ENCODE results near the gene GPRC5B.

DNA sequence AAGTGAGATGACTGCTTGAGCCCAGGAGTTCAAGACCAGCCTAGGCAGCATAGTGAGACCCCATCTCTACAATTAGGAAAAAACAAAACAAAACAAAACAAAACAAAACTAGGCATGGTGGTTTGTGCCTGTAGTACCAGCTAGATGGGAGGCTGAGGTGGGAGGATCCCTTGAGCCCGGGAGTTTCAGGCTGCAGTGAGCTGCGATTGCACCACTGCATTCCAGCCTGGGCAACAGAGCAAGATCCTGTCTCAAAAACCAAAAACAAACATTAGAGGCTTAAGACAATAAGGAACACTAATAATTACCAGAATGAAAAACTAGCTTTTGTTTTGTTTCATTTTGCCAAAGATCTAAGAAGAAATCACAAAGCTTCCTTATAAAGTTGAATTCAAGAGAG lies 69.2 kb downstream of the GPRC5B start:
- TF ChIP-seq, protein P1, sequence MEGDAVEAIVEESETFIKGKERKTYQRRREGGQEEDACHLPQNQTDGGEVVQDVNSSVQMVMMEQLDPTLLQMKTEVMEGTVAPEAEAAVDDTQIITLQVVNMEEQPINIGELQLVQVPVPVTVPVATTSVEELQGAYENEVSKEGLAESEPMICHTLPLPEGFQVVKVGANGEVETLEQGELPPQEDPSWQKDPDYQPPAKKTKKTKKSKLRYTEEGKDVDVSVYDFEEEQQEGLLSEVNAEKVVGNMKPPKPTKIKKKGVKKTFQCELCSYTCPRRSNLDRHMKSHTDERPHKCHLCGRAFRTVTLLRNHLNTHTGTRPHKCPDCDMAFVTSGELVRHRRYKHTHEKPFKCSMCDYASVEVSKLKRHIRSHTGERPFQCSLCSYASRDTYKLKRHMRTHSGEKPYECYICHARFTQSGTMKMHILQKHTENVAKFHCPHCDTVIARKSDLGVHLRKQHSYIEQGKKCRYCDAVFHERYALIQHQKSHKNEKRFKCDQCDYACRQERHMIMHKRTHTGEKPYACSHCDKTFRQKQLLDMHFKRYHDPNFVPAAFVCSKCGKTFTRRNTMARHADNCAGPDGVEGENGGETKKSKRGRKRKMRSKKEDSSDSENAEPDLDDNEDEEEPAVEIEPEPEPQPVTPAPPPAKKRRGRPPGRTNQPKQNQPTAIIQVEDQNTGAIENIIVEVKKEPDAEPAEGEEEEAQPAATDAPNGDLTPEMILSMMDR (IDR thresholded peaks at IDR 0.05), result no peak
- no peak for TF ChIP-seq POLR2A (IDR thresholded peaks at IDR 0.05; ENCODE audit: low read length)
- no peak for TF ChIP-seq EP300 (IDR thresholded peaks at IDR 0.05)
- TF ChIP-seq MAZ (IDR thresholded peaks at IDR 0.05; ENCODE audit: borderline replicate concordance, low read depth, low read length), result no peak
- TF ChIP-seq RFX5 (IDR thresholded peaks at IDR 0.05), result no peak
- no peak for TF ChIP-seq NR3C1 (IDR thresholded peaks at IDR 0.05)
- TF ChIP-seq PHF8 (IDR thresholded peaks at IDR 0.05; ENCODE audit: borderline replicate concordance, low read depth), result no peak
- no peak for TF ChIP-seq NPAS2 (CRISPR knock-in tag; IDR thresholded peaks at IDR 0.05; ENCODE audit: borderline replicate concordance)
- TF ChIP-seq MAX (IDR thresholded peaks at IDR 0.05), result no peak
- TF ChIP-seq, protein P2, sequence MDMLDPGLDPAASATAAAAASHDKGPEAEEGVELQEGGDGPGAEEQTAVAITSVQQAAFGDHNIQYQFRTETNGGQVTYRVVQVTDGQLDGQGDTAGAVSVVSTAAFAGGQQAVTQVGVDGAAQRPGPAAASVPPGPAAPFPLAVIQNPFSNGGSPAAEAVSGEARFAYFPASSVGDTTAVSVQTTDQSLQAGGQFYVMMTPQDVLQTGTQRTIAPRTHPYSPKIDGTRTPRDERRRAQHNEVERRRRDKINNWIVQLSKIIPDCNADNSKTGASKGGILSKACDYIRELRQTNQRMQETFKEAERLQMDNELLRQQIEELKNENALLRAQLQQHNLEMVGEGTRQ (IDR thresholded peaks at IDR 0.05), result no peak
- no peak for TF ChIP-seq MYC (IDR thresholded peaks at IDR 0.05; ENCODE audit: borderline replicate concordance, low read length)
- TF ChIP-seq CEBPB (IDR thresholded peaks at IDR 0.05), result 0 out of 4 replicates have a peak, but pooled peaks of 1 of the 2 experiments have one; percentile 46
